Activated T-cell treated with anti-CD3 and anti-CD28 coated beads, Interleukin-2, amount 50 U/mL, for 72 hours (primary cell): ENCODE results near the gene THSD1. TPM values are rescaled to one million over a fixed set of nuclear protein-coding genes. Genes with fewer than 3 reads are reported as not detected.
A peak's percentile ranks its signal among the peaks of the same experiment; 100 is the strongest.

Experiments
- ATAC-seq, 2 donors: fragments of 150-1000 bp; cut with Tn5 transposase; replicated peaks in 1 of 2; 2 replicates each; pipeline ENCODE4 v1.10.0; 2021; ENCODE audit warnings: moderate library complexity in 2 of 2, mild to moderate bottlenecking in 1 of 2
- DNase-seq, 2 donors: peaks; one replicate each; pipeline ENCODE4 v3.0.0; 2021 to 2022; ENCODE audit warnings: mixed read lengths in 1 of 2
- H3K27ac Mint-ChIP-seq: one replicate; pipeline ENCODE4 v1.8.0; 2022; ENCODE audit warnings: mild to moderate bottlenecking, moderate library complexity, mixed read lengths
- H3K27me3 Mint-ChIP-seq: one replicate; pipeline ENCODE4 v1.8.0; 2022; ENCODE audit warnings: low read depth, mixed read lengths
- H3K36me3 Mint-ChIP-seq, 2 donors: one replicate each; pipeline ENCODE4 v1.8.0; 2022; ENCODE audit warnings: mixed read lengths in 2 of 2, mild to moderate bottlenecking in 1 of 2; ENCODE audit not compliant: insufficient read depth in 2 of 2
- H3K4me1 Mint-ChIP-seq: one replicate; pipeline ENCODE4 v1.8.0; 2022; ENCODE audit warnings: low read depth, mixed read lengths
- H3K4me3 Mint-ChIP-seq, 2 donors: one replicate each; pipeline ENCODE4 v1.8.0; 2022; ENCODE audit warnings: mild to moderate bottlenecking in 2 of 2, mixed read lengths in 2 of 2, moderate library complexity in 2 of 2
- H3K9me3 Mint-ChIP-seq, 2 donors: one replicate each; pipeline ENCODE4 v1.8.0; 2022; ENCODE audit warnings: mixed read lengths in 2 of 2
- total RNA-seq, 2 donors: library from RNA; stranded (reverse); gene quantifications; one replicate each; pipeline ENCODE4 v1.2.3, GENCODE V29; 2022

THSD1 gene
- under 1 TPM; 0.35 to 0.48 TPM for total RNA-seq

- H3K36me3 Mint-ChIP-seq = no peaks in the 10 kb centered on the region
These were observed at the start of gene THSD1 for GRCh38 chr13:52405767-52406494. Gene THSD1, minus strand, starts transcription at chr13:52406172. Its CDS starts 3,572 bp downstream, at chr13:52402600.

GRCh38 chr13:52455677-52456041 lies 49.7 kb upstream of the THSD1 start:
- Mint-ChIP-seq H3K9me3 (no peaks in the 10 kb centered on the region), H3K27ac (peak overlapping the region; percentile 86), H3K4me1 (peaks cover 40% of the 10 kb centered on the region), H3K27me3 (no peaks in the 10 kb centered on the region), H3K4me3 (peak overlapping the region; percentile 86 to 91), H3K36me3 (peaks cover 2 to 13% of the 10 kb centered on the region in 2 donors)
- DNase-seq (peak; percentile 83 to 84), ATAC-seq (peak; percentile 51 to 54)

More at GRCh38 chr13:52405767-52406494, at the start of gene THSD1:
- H3K27me3 Mint-ChIP-seq = peaks cover 23% of the 10 kb centered on the region
- peak; percentile 24 to 26 for DNase-seq
- H3K27ac Mint-ChIP-seq = no peak within 1 kb of the TSS
- ATAC-seq = peak; percentile 73
- no peaks in the 10 kb centered on the region for H3K9me3 Mint-ChIP-seq
- H3K4me3 Mint-ChIP-seq = peak within 1 kb of the TSS; percentile 80 to 81
- H3K4me1 Mint-ChIP-seq = peaks cover 16% of the 10 kb centered on the region

GRCh38 chr13:52454820-52455676 lies 49.1 kb upstream of the THSD1 start, which contains the start of gene CKAP2:
Gene CKAP2, plus strand, starts transcription at chr13:52455478. Its CDS starts 79 bp downstream, at chr13:52455557.
- Mint-ChIP-seq H3K27ac (peak within 1 kb of the TSS; percentile 86), H3K36me3 (peaks cover 2 to 12% of the 10 kb centered on the region in 2 donors), H3K9me3 (no peaks in the 10 kb centered on the region), H3K4me1 (peaks cover 38% of the 10 kb centered on the region), H3K27me3 (no peaks in the 10 kb centered on the region), H3K4me3 (peak within 1 kb of the TSS; percentile 86 to 91)
- peak; percentile 93 to 96 for DNase-seq
- peak; percentile 84 for ATAC-seq

- ATAC-seq (no peak), DNase-seq (peak; percentile 22 to 33)
- Mint-ChIP-seq H3K27ac (peak overlapping the region; percentile 80), H3K36me3 (peaks cover 2 to 12% of the 10 kb centered on the region in 2 donors), H3K27me3 (no peaks in the 10 kb centered on the region), H3K9me3 (no peaks in the 10 kb centered on the region), H3K4me3 (peak overlapping the region; percentile 86 to 91), H3K4me1 (peaks cover 41% of the 10 kb centered on the region)
These were observed 48.5 kb upstream of the THSD1 start for GRCh38 chr13:52454459-52454819.

- peaks cover 2 to 8% of the 10 kb centered on the region in 2 donors for H3K36me3 Mint-ChIP-seq
- ATAC-seq = no peak
- no peak for DNase-seq
- peaks cover 58% of the 10 kb centered on the region for H3K4me1 Mint-ChIP-seq
- no peak overlapping the region for H3K27ac Mint-ChIP-seq
- H3K27me3 Mint-ChIP-seq = no peaks in the 10 kb centered on the region
- H3K4me3 Mint-ChIP-seq = no peak overlapping the region
- H3K9me3 Mint-ChIP-seq = no peaks in the 10 kb centered on the region
These were observed 46.5 kb upstream of the THSD1 start for GRCh38 chr13:52452470-52452869.

- H3K36me3 Mint-ChIP-seq = peaks cover 2 to 4% of the 10 kb centered on the region in 2 donors
- DNase-seq (no peak), ATAC-seq (no peak)
- H3K4me1 Mint-ChIP-seq = peaks cover 51% of the 10 kb centered on the region
- peak overlapping the region; percentile 65 for H3K27ac Mint-ChIP-seq
- H3K4me3 Mint-ChIP-seq = peak overlapping the region; percentile 81 to 95
- H3K9me3 Mint-ChIP-seq = no peaks in the 10 kb centered on the region
- H3K27me3 Mint-ChIP-seq = no peaks in the 10 kb centered on the region
These were observed 45.3 kb upstream of the THSD1 start for GRCh38 chr13:52451135-52451804.

- DNase-seq = no peak
- no peak for ATAC-seq
- Mint-ChIP-seq H3K36me3 (peaks cover 2 to 3% of the 10 kb centered on the region in 2 donors), H3K4me1 (peaks cover 46% of the 10 kb centered on the region), H3K27ac (peak overlapping the region; percentile 65), H3K9me3 (no peaks in the 10 kb centered on the region), H3K4me3 (peak overlapping the region; percentile 81 to 95), H3K27me3 (no peaks in the 10 kb centered on the region)
These were observed 44.8 kb upstream of the THSD1 start for GRCh38 chr13:52450793-52451116.

GRCh38 chr13:52450012-52450792 lies 44.2 kb upstream of the THSD1 start, which contains the start of gene VPS36:
Gene VPS36, minus strand, starts transcription at chr13:52450634. Its CDS starts 40 bp downstream, at chr13:52450594.
- Mint-ChIP-seq H3K4me1 (peaks cover 46% of the 10 kb centered on the region), H3K36me3 (peaks cover 0 to 5% of the 10 kb centered on the region in 2 donors), H3K27ac (peak within 1 kb of the TSS; percentile 96), H3K4me3 (peak within 1 kb of the TSS; percentile 95 to 99), H3K9me3 (no peaks in the 10 kb centered on the region), H3K27me3 (no peaks in the 10 kb centered on the region)
- DNase-seq (peak; percentile 95 to 99), ATAC-seq (peak; percentile 79)

GRCh38 chr13:52449331-52450011 lies 43.5 kb upstream of the THSD1 start:
- peaks cover 43% of the 10 kb centered on the region for H3K4me1 Mint-ChIP-seq
- DNase-seq = no peak
- peak overlapping the region; percentile 96 for H3K27ac Mint-ChIP-seq
- H3K36me3 Mint-ChIP-seq = peaks cover 0 to 7% of the 10 kb centered on the region in 2 donors
- ATAC-seq = no peak
- H3K9me3 Mint-ChIP-seq = no peaks in the 10 kb centered on the region
- no peaks in the 10 kb centered on the region for H3K27me3 Mint-ChIP-seq
- H3K4me3 Mint-ChIP-seq = peak overlapping the region; percentile 95 to 99

- H3K27me3 Mint-ChIP-seq = no peaks in the 10 kb centered on the region
- peaks cover 28% of the 10 kb centered on the region for H3K4me1 Mint-ChIP-seq
- ATAC-seq (no peak), DNase-seq (no peak)
- no peak overlapping the region for H3K27ac Mint-ChIP-seq
- no peaks in the 10 kb centered on the region for H3K9me3 Mint-ChIP-seq
- peak overlapping the region; percentile 95 to 99 for H3K4me3 Mint-ChIP-seq
- peaks cover 0 to 7% of the 10 kb centered on the region in 2 donors for H3K36me3 Mint-ChIP-seq
These were observed 42.0 kb upstream of the THSD1 start for GRCh38 chr13:52447815-52448552.

GRCh38 chr13:52447354-52447753 lies 41.4 kb upstream of the THSD1 start:
- Mint-ChIP-seq H3K4me3 (peak overlapping the region in 1 of 2 donors; percentile 58), H3K27me3 (no peaks in the 10 kb centered on the region), H3K4me1 (peaks cover 27% of the 10 kb centered on the region), H3K9me3 (no peaks in the 10 kb centered on the region), H3K27ac (peak overlapping the region; percentile 38), H3K36me3 (peaks cover 0 to 7% of the 10 kb centered on the region in 2 donors)
- ATAC-seq (peak; percentile 5 to 33), DNase-seq (peak; percentile 20 to 21)
